Parathyroid adenoma (tissue), 2 donors: Measurements from ENCODE around the gene MCOLN2.
"Not testable (repeated sequence)": the region's sequence is repeated elsewhere in the genome, so short reads cannot be mapped to it uniquely, and the experiment has no call there.

Experiments
- H2AFZ ChIP-seq: fragments of 300-600 bp; sonication (generic); one replicate; pipeline ENCODE4 v1.7.0; 2017; ENCODE audit warnings: antibody characterized with exemption, mild to moderate bottlenecking
- H3K27ac ChIP-seq: fragments of 300-600 bp; sonication (generic); one replicate; pipeline ENCODE4 v1.7.0; 2017
- H3K27me3 ChIP-seq: fragments of 300-600 bp; sonication (generic); one replicate; pipeline ENCODE4 v1.7.0; 2017; ENCODE audit warnings: low read length; ENCODE audit not compliant: control insufficient read depth, insufficient read depth
- H3K36me3 ChIP-seq: fragments of 300-600 bp; sonication (generic); one replicate; pipeline ENCODE4 v1.7.0; 2017; ENCODE audit warnings: low read length; ENCODE audit not compliant: control insufficient read depth, insufficient read depth
- H3K4me1 ChIP-seq: fragments of 300-600 bp; sonication (generic); one replicate; pipeline ENCODE4 v1.7.0; 2017; ENCODE audit warnings: control low read depth
- H3K4me2 ChIP-seq: fragments of 300-600 bp; sonication (generic); one replicate; pipeline ENCODE4 v1.7.0; 2017; ENCODE audit warnings: low read length
- H3K4me3 ChIP-seq: fragments of 300-600 bp; sonication (generic); one replicate; pipeline ENCODE4 v1.7.0; 2017; ENCODE audit warnings: low read depth, low read length
- H3K79me2 ChIP-seq: fragments of 300-600 bp; sonication (generic); one replicate; pipeline ENCODE4 v1.7.0; 2017; ENCODE audit warnings: control low read depth
- H3K9ac ChIP-seq: fragments of 300-600 bp; sonication (generic); one replicate; pipeline ENCODE4 v1.7.0; 2017; ENCODE audit warnings: mild to moderate bottlenecking
- H3K9me3 ChIP-seq: fragments of 300-600 bp; sonication (generic); one replicate; pipeline ENCODE4 v1.7.0; 2017; ENCODE audit warnings: low read length; ENCODE audit not compliant: control insufficient read depth
- TF ChIP-seq, protein P1 (sequence below): fragments of 300-600 bp; sonication (generic); IDR thresholded peaks from one replicate; pipeline ENCODE4 v1.7.0; 2017; ENCODE audit warnings: antibody characterized with exemption, mild to moderate bottlenecking
- donor health status: primary hyperparathyroidism.

The MCOLN2 gene

DNA sequence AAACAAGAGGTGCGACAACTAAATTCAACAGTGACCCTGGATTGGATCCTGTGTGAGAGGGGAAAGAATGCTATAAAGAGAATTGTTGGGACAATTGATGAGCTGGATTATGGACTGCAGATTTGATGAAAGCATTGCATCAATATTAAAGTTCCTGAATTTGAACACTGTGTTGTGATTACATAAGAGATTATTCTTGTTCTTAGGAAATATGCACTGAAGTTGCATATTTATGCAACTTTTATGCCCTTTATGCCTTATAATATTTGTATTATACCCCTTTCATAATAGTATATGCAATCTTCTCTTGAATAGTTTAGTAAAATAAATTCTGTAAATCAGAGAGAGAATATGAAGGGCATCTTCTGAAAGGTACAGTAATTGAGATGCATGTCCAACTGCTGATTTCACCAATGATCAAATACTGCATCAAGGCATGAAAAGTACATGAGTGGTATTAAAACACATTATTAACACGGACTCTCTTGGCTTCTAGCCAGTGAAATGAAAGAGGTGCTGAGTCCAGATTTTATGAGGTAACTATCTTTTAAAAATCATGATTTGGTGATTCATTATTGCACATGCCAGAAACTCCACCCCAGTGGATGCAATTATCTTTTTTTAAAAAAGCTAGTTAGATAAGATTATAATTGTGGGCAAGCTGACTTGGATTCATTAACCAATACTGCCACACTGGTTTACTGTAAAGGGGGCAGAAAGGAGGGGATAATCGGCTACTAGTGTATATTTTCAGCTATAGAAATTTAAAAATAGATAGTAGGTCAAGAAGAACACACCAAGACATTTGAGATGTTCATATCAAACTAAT lies 84.0 kb downstream of the MCOLN2 start:
- Histone ChIP-seq H3K36me3 (no peaks in the 10 kb centered on the region), H3K4me3 (no peak overlapping the region), H3K27me3 (no peaks in the 10 kb centered on the region), H3K9me3 (no peaks in the 10 kb centered on the region), H3K79me2 (no peaks in the 10 kb centered on the region), H3K4me1 (no peaks in the 10 kb centered on the region), H3K4me2 (no peak overlapping the region), H3K9ac (no peak overlapping the region), H3K27ac (no peak overlapping the region), H2AFZ (no peak overlapping the region)
- TF ChIP-seq, protein P1, sequence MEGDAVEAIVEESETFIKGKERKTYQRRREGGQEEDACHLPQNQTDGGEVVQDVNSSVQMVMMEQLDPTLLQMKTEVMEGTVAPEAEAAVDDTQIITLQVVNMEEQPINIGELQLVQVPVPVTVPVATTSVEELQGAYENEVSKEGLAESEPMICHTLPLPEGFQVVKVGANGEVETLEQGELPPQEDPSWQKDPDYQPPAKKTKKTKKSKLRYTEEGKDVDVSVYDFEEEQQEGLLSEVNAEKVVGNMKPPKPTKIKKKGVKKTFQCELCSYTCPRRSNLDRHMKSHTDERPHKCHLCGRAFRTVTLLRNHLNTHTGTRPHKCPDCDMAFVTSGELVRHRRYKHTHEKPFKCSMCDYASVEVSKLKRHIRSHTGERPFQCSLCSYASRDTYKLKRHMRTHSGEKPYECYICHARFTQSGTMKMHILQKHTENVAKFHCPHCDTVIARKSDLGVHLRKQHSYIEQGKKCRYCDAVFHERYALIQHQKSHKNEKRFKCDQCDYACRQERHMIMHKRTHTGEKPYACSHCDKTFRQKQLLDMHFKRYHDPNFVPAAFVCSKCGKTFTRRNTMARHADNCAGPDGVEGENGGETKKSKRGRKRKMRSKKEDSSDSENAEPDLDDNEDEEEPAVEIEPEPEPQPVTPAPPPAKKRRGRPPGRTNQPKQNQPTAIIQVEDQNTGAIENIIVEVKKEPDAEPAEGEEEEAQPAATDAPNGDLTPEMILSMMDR: no peak

DNA sequence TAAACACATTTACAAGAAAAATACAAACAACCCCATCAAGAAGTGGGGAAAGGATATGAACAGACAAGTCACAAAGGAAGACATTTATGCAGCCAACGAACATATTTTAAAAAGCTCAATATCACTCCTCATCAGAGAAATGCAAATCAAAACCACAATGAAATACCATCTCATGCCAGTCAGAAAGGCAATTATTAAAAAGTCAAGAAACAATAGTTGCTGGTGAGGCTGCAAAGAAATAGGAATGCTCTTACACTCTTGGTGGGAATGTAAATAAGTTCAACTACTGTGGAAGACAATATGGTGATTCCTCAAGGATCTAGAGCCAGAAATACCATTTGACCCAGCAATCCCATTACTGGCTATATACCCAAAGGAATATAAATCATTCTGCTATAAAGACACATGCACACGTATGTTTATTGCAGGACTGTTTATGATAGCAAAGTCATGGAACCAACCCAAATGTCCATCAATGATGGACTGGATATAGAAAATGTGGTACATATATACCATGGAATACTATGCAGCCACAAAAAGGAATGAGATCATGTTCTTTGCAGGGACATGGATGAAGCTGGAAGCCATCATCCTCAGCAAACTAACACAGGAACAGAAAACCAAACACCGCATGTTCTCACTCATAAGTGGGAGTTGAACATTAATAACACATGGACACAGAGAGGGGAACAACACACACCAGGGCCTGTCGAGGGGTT lies 88.0 kb downstream of the MCOLN2 start:
- H3K4me1 ChIP-seq, H2AFZ ChIP-seq, H3K27me3 ChIP-seq, H3K4me2 ChIP-seq, H3K79me2 ChIP-seq, H3K27ac ChIP-seq, H3K9ac ChIP-seq, H3K4me3 ChIP-seq, H3K9me3 ChIP-seq, H3K36me3 ChIP-seq: not testable (repeated sequence)

DNA sequence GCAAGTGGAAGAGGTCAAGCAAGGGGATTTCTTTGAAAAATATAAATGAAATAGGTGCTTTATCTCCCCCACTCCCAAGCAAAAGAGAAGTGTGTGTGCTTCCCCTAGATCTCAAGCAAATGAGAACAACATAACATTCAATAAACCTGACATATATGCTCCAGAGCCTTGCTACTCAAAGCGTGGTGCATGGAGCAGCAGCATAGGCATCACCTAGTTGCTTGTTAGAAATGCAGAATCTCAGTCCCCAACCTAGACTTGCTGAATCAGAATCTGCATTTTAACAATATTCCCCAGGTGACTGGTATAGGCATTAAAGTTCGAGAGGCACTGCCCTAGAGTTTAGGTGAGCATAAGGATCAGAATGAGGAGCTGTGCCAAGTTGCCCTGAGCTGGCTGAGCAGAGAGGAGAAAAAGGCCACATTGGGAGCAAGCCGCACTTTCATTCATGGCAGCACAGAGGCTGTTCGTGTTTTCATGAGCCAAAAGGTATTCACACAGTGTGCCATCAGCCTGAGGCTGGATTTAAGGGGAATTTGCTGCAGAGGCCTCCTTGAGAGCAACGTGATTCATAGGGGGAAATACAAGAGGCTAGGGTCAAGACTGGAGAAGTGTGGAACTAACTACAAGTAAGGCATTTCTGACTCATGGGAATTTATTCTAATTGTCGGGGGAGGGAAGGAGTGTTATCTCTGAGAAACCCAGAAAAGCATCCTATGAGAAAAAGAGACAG lies 89.7 kb downstream of the MCOLN2 start:
- TF ChIP-seq, protein P1: no peak
- Histone ChIP-seq H3K27me3 (no peaks in the 10 kb centered on the region), H3K4me3 (no peak overlapping the region), H3K4me1 (no peaks in the 10 kb centered on the region), H3K79me2 (no peaks in the 10 kb centered on the region), H3K9me3 (no peaks in the 10 kb centered on the region), H3K27ac (no peak overlapping the region), H3K4me2 (no peak overlapping the region), H3K36me3 (no peaks in the 10 kb centered on the region), H3K9ac (no peak overlapping the region), H2AFZ (no peak overlapping the region)

DNA sequence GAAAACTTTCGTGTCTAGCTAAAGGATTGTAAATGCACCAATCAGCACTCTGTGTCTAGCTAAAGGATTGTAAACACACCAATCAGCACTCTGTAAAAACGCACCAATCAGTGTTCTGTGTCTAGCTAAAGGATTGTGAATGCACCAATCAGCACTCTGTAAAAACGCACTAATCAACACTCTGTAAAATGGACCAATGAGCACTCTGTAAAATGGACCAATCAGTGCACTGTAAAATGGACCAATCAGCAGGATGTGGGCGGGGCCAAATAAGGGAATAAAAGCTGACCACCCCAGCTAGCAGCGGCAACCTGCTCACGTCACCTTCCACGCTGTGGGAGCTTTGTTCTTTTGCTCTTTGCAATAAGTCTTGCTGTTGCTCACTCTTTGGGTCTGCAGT lies 94.2 kb downstream of the MCOLN2 start:
- not testable (repeated sequence) for H2AFZ ChIP-seq, H3K27ac ChIP-seq, H3K9ac ChIP-seq, H3K4me2 ChIP-seq, H3K9me3 ChIP-seq, H3K36me3 ChIP-seq, H3K4me1 ChIP-seq, H3K79me2 ChIP-seq, H3K4me3 ChIP-seq, H3K27me3 ChIP-seq

DNA sequence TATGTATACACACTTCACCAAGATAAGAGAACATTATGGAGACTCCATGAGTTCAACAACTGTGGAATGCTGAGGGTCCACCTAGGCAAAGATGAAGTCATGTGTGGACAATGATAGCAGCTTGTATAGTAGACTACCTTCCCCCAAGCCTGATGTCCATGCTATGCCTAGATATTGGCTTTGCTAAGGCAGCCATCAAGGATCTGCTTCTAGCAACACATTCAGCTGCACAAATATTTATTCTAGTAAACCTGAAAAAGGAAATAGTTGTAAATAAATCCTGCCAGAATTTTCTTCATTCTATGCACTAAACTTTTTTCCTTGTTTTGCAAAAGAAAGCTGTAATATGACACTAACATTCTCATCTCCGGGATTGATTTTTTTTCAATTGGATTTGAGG lies 96.9 kb downstream of the MCOLN2 start:
- Histone ChIP-seq H3K4me2 (no peak overlapping the region), H3K27me3 (no peaks in the 10 kb centered on the region), H3K27ac (no peak overlapping the region), H2AFZ (no peak overlapping the region), H3K36me3 (no peaks in the 10 kb centered on the region), H3K9me3 (no peaks in the 10 kb centered on the region), H3K79me2 (no peaks in the 10 kb centered on the region), H3K4me3 (no peak overlapping the region), H3K9ac (no peak overlapping the region), H3K4me1 (no peaks in the 10 kb centered on the region)
- TF ChIP-seq, protein P1: no peak
